Esophagus muscularis mucosa (tissue), 4 donors: ENCODE measurements around the gene TOX2. TPM values are rescaled to one million over a fixed set of nuclear protein-coding genes. Genes with fewer than 3 reads are reported as not detected.

Source experiments
- DNase-seq: peaks from one replicate; pipeline ENCODE4 v3.0.0-alpha.2; 2017; ENCODE audit errors: extremely low spot score
- H3K27ac ChIP-seq, 4 donors: fragments of 200-600 bp; sonication (generic); replicated peaks in 1 of 4; 1 replicate in 3 of 4; 2 replicates in 1 of 4; pipeline ENCODE4 v1.5.1; 2016 to 2019; ENCODE audit warnings: mild to moderate bottlenecking in 1 of 4
- H3K27me3 ChIP-seq, 4 donors: fragments of 200-600 bp; sonication (generic); one replicate each; pipeline versions ENCODE4 v1.5.1 to v1.6.0; 2016 to 2019
- H3K36me3 ChIP-seq, 4 donors: fragments of 200-600 bp; sonication (generic); one replicate each; pipeline ENCODE4 v1.5.1; 2016 to 2019
- H3K4me1 ChIP-seq, 4 donors: fragments of 200-600 bp; sonication (generic); one replicate each; pipeline ENCODE4 v1.5.1; 2016 to 2019
- H3K4me3 ChIP-seq, 4 donors: fragments of 200-600 bp; sonication (generic); 1 replicate in 2 of 4; 2 replicates in 2 of 4; pipeline ENCODE4 v1.5.1; 2016 to 2019; ENCODE audit warnings: mild to moderate bottlenecking in 4 of 4, moderate library complexity in 1 of 4
- H3K9me3 ChIP-seq, 4 donors: fragments of 200-600 bp; sonication (generic); 1 replicate in 3 of 4; 2 replicates in 1 of 4; pipeline ENCODE4 v1.5.1; 2016 to 2019
- EP300 ChIP-seq: sonication (generic); formaldehyde crosslinking; IDR thresholded peaks from one replicate; pipeline ENCODE4 v1.6.1; 2017; ENCODE audit warnings: antibody characterized with exemption
- POLR2A ChIP-seq: fragments of 450-650 bp; IDR thresholded peaks from one replicate; pipeline ENCODE4 v1.6.1; 2017; ENCODE audit warnings: antibody characterized with exemption, moderate library complexity, mild to moderate bottlenecking, low read depth
- POLR2AphosphoS5 ChIP-seq, 2 donors: sonication (generic); formaldehyde crosslinking; IDR thresholded peaks; one replicate each; pipeline ENCODE4 v1.6.1; 2017; ENCODE audit warnings: antibody characterized with exemption in 2 of 2
- WGBS: methylation state at CpG from one replicate; pipeline ENCODE4 v1.1.5; 2018; 5-methylcytosine and 5-hydroxymethylcytosine counted together
- intact Hi-C: fragments of 100-400 bp; cut with DNase I; formaldehyde crosslinking; loops from one replicate; pipeline ENCODE4 v1.15.1; 2023
- total RNA-seq, 4 donors: library from RNA; depleted of rRNA; stranded (reverse); fragments of >200 nt; gene quantifications; one replicate each; pipeline versions ENCODE4 v1.1.0 to v1.2.1, GENCODE V29; 2016
- TF ChIP-seq, protein P1 (sequence below), 3 experiments: fragments of 200-600 bp in 2 of 3; fragments of 450-650 bp in 1 of 3; sonication (generic) in 2 of 3; IDR thresholded peaks; one replicate each; pipeline ENCODE4 v1.5.1; 2017 to 2019; ENCODE audit warnings: antibody characterized with exemption in 3 of 3, mild to moderate bottlenecking in 2 of 3, moderate library complexity in 1 of 3

TOX2 gene
- total RNA-seq, 4 donors from 2014 or later = 19.4 to 39.5 (median 32.8) TPM

DNA sequence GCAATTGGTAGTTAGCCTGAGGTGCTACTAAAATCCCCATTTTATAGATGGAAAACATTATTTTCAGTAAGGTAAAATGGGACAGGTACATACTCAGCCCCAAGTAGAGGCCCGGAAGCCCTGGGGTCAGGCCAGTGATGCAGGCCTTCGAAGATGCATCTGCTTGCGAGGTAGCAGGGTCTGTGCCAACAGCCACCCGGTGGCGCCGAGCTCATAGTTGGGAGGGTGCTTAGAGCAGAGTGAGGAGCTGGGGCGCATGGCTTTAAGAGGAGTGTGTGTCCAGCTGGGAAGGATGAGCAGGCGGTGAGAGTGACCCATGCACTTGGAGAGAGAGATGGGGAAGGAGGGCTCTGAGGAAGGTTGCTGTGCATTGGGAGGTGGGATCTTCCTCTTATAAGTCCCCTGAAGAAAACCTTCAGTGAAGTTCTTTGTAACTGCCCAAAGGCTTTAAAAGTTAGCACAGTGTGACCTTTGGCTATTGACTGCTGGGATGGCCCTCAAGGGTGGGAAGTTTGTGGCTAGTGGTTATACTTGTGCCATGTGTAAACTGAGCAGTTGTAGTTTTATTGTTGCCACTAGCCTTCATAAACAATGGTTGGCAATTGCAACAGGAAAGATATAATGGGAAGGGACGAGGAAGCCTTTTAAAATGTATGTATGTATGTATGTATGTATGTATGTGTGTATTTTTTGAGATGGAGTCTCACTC, 71.1 kb downstream of the TOX2 start:
- H3K36me3 ChIP-seq = peaks cover 0 to 5% (median 0%) of the 10 kb centered on the region in 4 donors
- no peak overlapping the region for H3K27ac ChIP-seq
- 88% methylated on average over 9 of the region's 9 CpGs for WGBS
- intact Hi-C loops = no loop called here
- no peaks in the 10 kb centered on the region for H3K27me3 ChIP-seq
- no peaks in the 10 kb centered on the region for H3K9me3 ChIP-seq
- TF ChIP-seq EP300 (no peak), POLR2AphosphoS5 (IDR thresholded peaks at IDR 0.05) (no peak), POLR2A (no peak)
- TF ChIP-seq, protein P1, sequence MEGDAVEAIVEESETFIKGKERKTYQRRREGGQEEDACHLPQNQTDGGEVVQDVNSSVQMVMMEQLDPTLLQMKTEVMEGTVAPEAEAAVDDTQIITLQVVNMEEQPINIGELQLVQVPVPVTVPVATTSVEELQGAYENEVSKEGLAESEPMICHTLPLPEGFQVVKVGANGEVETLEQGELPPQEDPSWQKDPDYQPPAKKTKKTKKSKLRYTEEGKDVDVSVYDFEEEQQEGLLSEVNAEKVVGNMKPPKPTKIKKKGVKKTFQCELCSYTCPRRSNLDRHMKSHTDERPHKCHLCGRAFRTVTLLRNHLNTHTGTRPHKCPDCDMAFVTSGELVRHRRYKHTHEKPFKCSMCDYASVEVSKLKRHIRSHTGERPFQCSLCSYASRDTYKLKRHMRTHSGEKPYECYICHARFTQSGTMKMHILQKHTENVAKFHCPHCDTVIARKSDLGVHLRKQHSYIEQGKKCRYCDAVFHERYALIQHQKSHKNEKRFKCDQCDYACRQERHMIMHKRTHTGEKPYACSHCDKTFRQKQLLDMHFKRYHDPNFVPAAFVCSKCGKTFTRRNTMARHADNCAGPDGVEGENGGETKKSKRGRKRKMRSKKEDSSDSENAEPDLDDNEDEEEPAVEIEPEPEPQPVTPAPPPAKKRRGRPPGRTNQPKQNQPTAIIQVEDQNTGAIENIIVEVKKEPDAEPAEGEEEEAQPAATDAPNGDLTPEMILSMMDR (IDR thresholded peaks at IDR 0.05) = no peak
- H3K4me1 ChIP-seq = peaks cover 0 to 10% (median 0%) of the 10 kb centered on the region in 4 donors
- H3K4me3 ChIP-seq = no peak overlapping the region
- no peak for DNase-seq

DNA sequence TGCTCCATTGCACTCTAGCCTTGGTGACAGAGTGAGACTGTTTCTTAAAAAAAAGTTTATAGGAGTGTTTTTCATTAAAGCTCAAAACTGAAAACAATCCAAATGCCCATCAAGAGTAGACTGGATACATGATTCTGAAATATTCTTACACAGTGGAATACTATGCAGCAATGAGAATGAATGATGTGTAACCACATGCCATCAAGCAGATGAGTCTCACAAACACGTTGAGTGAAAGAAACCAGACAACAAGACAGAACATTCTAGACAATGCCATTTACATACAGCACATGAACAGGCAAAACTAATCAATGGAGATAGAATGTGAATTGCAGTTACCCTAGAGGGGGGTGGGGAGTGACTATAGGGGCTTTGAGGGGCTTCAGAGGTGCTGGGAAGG, 72.4 kb downstream of the TOX2 start:
- no peak overlapping the region for H3K27ac ChIP-seq
- 81% methylated on average over 1 of the region's 1 CpG for WGBS
- intact Hi-C loops = no loop called here
- no peak for DNase-seq
- no peak overlapping the region for H3K4me3 ChIP-seq
- no peak for TF ChIP-seq POLR2AphosphoS5 (IDR thresholded peaks at IDR 0.05)
- TF ChIP-seq, protein P1 (IDR thresholded peaks at IDR 0.05) = no peak
- TF ChIP-seq EP300 = no peak
- no peak for TF ChIP-seq POLR2A
- H3K27me3 ChIP-seq = no peaks in the 10 kb centered on the region
- peaks cover 0 to 10% (median 0%) of the 10 kb centered on the region in 4 donors for H3K4me1 ChIP-seq
- peaks cover 0 to 5% (median 0%) of the 10 kb centered on the region in 4 donors for H3K36me3 ChIP-seq
- H3K9me3 ChIP-seq = no peaks in the 10 kb centered on the region

DNA sequence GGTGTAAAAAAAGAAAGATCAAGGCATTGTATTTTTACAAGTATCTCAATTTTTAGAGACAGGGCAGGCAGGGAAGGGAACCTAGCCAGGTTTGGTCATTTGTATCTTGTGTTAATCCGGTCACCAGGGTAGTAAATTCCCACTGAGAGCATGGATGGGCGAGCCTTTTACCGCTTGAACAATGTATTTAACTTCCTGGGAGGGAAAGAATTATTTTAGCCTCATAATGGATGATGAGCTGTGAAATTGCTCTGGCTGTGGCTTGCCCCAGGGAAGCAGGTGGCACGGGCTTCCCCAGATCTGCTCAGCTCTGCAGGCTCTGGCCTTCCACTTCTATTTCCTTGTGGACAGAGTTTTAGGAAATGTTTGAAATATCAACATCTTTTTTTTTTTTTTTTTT, 72.9 kb downstream of the TOX2 start:
- Histone ChIP-seq H3K9me3 (no peaks in the 10 kb centered on the region), H3K4me3 (no peak overlapping the region), H3K27ac (no peak overlapping the region), H3K4me1 (peaks cover 0 to 10% (median 0%) of the 10 kb centered on the region in 4 donors), H3K27me3 (no peaks in the 10 kb centered on the region), H3K36me3 (peaks cover 0 to 5% (median 0%) of the 10 kb centered on the region in 4 donors)
- DNase-seq = no peak
- intact Hi-C loops = no loop called here
- WGBS = 81% methylated on average over 4 of the region's 4 CpGs
- TF ChIP-seq, protein P1 (IDR thresholded peaks at IDR 0.05) = no peak
- TF ChIP-seq EP300 (no peak), POLR2AphosphoS5 (IDR thresholded peaks at IDR 0.05) (no peak), POLR2A (no peak)

DNA sequence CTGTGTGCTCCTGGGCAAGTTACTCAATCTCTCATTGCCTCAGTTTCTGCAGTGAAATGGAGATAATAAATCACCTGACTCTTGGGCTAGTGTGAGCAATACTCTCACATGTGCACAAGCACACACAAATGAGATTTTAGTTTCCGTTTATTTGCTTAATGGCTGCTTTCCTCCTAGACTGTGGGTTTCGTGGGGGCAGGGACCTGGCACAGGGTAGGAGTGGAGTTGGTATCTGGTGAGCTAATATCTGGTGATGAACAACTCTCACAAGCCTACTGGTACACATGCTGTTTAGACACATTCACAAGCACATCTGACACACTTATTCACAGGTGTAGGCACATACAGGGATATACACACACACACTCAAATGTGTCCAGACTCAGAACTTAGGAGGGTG, 73.8 kb downstream of the TOX2 start:
- intact Hi-C loops = no loop called here
- H3K4me1 ChIP-seq = peaks cover 0 to 10% (median 0%) of the 10 kb centered on the region in 4 donors
- TF ChIP-seq, protein P1 (IDR thresholded peaks at IDR 0.05) = no peak
- no peaks in the 10 kb centered on the region for H3K27me3 ChIP-seq
- WGBS = 56% methylated on average over 2 of the region's 2 CpGs
- no peak for DNase-seq
- H3K27ac ChIP-seq = no peak overlapping the region
- no peaks in the 10 kb centered on the region for H3K9me3 ChIP-seq
- peaks cover 0 to 1% (median 0%) of the 10 kb centered on the region in 4 donors for H3K36me3 ChIP-seq
- no peak overlapping the region for H3K4me3 ChIP-seq

DNA sequence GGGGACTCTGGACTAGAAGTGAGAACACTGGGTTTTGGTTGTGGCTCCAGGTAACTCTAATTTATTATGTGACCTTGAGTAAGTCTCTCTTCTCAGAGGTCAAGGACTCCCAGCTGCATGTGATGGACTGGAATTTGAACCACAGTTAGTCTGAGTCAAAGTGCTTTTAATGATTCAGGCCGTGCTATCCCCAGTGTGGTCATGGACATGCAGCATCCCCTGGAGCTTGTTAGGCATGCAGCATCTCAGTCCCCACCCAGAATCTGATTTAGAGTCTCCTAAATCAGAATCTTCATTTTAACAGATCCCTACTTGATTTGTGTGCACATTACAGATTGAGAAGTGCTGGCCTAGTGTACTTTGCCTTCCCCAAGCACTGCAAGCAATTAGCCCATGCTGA, 74.2 kb downstream of the TOX2 start:
- no peaks in the 10 kb centered on the region for H3K36me3 ChIP-seq
- H3K27me3 ChIP-seq = no peaks in the 10 kb centered on the region
- DNase-seq = no peak
- no peak overlapping the region for H3K4me3 ChIP-seq
- no peaks in the 10 kb centered on the region for H3K9me3 ChIP-seq
- TF ChIP-seq POLR2AphosphoS5 (IDR thresholded peaks at IDR 0.05) (no peak), EP300 (no peak), POLR2A (no peak)
- TF ChIP-seq, protein P1 (IDR thresholded peaks at IDR 0.05) = no peak
- H3K27ac ChIP-seq = no peak overlapping the region
- intact Hi-C loops = no loop called here
- peaks cover 0 to 10% (median 0%) of the 10 kb centered on the region in 4 donors for H3K4me1 ChIP-seq
- 100% methylated on average over 1 of the region's 1 CpG for WGBS
